Endothelial cell of hepatic sinusoid (primary cell): ENCODE results near the gene PYCARD.
"Not testable (repeated sequence)": the region's sequence is repeated elsewhere in the genome, so short reads cannot be mapped to it uniquely, and the experiment has no call there.

ENCODE experiments used
- in situ Hi-C: cut with HindIII; loops from 2 replicates; pipeline ENCODE4 v1.10.0; 2017; ENCODE audit warnings: low sequenced_read_pairs

Gene PYCARD

DNA sequence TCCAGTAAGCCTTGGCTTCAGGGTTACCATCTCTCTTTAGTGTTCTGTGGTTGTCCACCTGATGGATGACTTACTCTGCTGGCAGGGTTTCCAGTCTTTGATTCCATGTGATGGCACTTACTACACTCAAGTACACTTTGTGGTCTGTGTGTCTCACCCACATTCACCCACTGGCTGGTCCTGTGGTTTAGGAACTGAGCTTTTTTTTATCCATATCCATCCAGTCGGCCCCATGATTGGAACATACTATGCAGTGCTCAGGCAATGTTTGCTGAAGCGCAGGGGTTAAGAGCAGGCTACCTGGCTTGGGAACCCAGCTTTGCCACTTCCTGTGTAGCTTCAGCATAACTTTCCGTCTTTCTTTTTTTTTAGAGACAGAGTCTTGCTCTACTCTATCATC, 25.4 kb downstream of the PYCARD start:
- in situ Hi-C loops: no loop called here

DNA sequence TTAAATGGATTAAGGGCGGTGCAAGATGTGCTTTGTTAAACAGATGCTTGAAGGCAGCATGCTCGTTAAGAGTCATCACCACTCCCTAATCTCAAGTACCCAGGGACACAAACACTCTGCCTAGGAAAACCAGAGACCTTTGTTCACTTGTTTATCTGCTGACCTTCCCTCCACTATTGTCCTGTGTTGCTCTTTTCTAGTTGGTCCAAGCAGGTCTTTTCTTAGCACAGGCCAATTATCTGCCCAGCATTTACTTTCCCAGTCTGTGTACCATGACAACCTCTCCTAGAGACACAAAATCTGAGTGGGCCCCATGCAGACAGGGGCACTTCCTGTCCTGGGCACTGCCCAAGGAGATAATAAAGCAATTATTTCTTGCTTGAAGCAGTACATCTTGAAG, 32.5 kb downstream of the PYCARD start:
- in situ Hi-C loops: not testable (repeated sequence)

DNA sequence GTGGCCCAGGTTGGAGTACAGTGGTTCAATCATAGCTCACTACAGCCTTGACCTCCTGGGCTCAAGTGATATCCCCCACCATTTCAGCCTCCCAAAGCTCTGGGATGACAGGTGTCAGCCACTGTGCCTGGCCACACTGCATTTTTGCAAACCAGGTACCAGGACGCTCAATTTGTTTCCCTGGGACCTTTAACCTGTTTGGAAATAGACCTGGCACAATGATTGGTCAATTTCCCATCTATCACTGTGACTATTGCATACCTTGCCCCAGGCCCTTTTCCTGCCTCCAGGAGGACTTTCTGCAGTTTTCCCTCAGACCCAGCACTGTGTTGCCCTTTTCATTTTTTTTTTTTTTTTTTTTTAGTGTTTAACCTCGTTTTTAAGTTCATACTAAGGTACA, 33.7 kb downstream of the PYCARD start:
- in situ Hi-C loops: no loop called here

DNA sequence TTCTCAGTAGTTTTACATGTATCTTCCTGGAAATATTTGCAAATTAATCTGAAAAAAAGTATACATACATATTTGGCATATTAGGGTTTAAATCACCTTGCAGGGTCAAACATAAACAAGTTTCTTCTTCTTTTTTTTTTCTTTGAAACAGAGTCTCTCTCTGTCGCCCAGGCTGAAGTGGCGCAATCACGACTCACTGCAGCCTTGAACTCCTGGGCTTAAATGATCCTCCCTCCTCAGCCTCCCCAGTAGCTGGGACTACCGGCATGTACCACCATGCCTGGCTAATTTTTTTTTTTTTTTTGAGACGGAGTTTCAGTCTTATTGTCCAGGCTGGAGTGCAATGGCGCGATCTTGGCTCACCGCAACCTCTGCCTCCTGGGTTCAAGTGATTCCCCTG, 35.2 kb downstream of the PYCARD start:
- in situ Hi-C loops: no loop called here

DNA sequence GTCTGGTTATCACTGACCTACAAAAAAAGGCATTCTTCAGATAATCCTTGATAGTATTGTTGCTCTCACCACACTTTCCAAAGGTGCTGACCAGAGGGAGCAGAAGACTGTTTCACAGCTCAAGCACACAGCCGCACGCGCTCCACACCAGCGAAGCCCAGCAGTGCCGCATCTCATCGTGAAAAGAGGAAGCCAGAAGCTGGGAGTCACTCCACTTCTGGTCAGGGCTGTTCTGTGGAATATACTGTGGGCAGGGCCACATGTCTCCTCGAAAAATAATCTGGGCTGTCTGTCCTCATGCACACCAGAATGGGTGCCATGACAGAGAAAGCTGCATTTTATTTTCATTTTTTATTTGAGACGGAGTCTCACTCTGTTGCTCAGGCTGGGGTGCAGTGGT, 45.4 kb downstream of the PYCARD start:
- in situ Hi-C loops: no loop called here
